Caco-2 (cell line): ENCODE measurements around the gene DYNLT2. TPM values are rescaled to one million over a fixed set of nuclear protein-coding genes. Genes with fewer than 3 reads are reported as not detected.

Experiments
- BruUV-seq: library from RNA; stranded (reverse); fragments of 400-500 nt; replicated peaks from 2 replicates; lab custom pipeline; 2021; lab: Mats Ljungman, UMichigan
- CTCF ChIA-PET: fragments of 300-600 bp; sonication (Branson Sonifier 250); formaldehyde crosslinking; loops from one replicate; lab custom pipeline; 2022; ENCODE audit warnings: antibody characterized with exemption; lab: Charles Lee
- POLR2A ChIA-PET: fragments of 300-600 bp; sonication (Branson Sonifier 250); formaldehyde crosslinking; loops from one replicate; lab custom pipeline; 2022; ENCODE audit warnings: antibody characterized with exemption; lab: Charles Lee
- DNase-seq, 2 experiments: peaks; one replicate each; pipeline versions ENCODE4 v3.0.0 to v3.0.0-alpha.2; 2020 to 2022
- H3K27me3 ChIP-seq: replicated peaks from 2 replicates; pipeline ENCODE4 v1.6.0; 2011; ENCODE audit warnings: low read length; ENCODE audit not compliant: control insufficient read depth, insufficient read depth
- H3K36me3 ChIP-seq: 2 replicates; pipeline ENCODE4 v1.5.1; 2011; ENCODE audit warnings: low read length; ENCODE audit not compliant: control insufficient read depth, insufficient read depth
- H3K4me1 ChIP-seq: fragments of 250-450 bp; sonication (Bioruptor Pico); 2 replicates; pipeline ENCODE4 v1.5.1; 2020; ENCODE audit warnings: mild to moderate bottlenecking
- H3K4me3 ChIP-seq: 2 replicates; pipeline ENCODE4 v1.5.1; 2011; ENCODE audit warnings: low read depth, mild to moderate bottlenecking, control low read depth, low read length
- H3K9me3 ChIP-seq: fragments of 250-450 bp; sonication (Bioruptor Pico); 2 replicates; pipeline ENCODE4 v1.5.1; 2020; ENCODE audit warnings: mild to moderate bottlenecking, moderate library complexity
- H3K27ac Mint-ChIP-seq: one replicate; pipeline ENCODE4 v1.8.0; 2022; ENCODE audit warnings: mixed read lengths; ENCODE audit not compliant: unreplicated experiment
- H3K27me3 Mint-ChIP-seq: one replicate; pipeline ENCODE4 v1.8.0; 2022; ENCODE audit warnings: mixed read lengths; ENCODE audit not compliant: insufficient read depth, unreplicated experiment
- H3K36me3 Mint-ChIP-seq: one replicate; pipeline ENCODE4 v1.8.0; 2022; ENCODE audit warnings: mild to moderate bottlenecking, mixed read lengths; ENCODE audit not compliant: insufficient read depth, unreplicated experiment
- H3K4me1 Mint-ChIP-seq: one replicate; pipeline ENCODE4 v1.8.0; 2022; ENCODE audit warnings: low read depth, mixed read lengths; ENCODE audit not compliant: unreplicated experiment
- H3K4me3 Mint-ChIP-seq: one replicate; pipeline ENCODE4 v1.8.0; 2022; ENCODE audit warnings: mild to moderate bottlenecking, moderate library complexity, mixed read lengths; ENCODE audit not compliant: unreplicated experiment
- H3K9me3 Mint-ChIP-seq: one replicate; pipeline ENCODE4 v1.8.0; 2022; ENCODE audit warnings: mixed read lengths; ENCODE audit not compliant: unreplicated experiment
- CTCF ChIP-seq, 2 experiments: fragments of 200-600 bp in 1 of 2; IDR thresholded peaks; 1 replicate in 1 of 2; 2 replicates in 1 of 2; pipeline versions ENCODE4 v1.5.1 to v1.8.0; 2011 to 2022; ENCODE audit warnings: antibody characterized with exemption in 1 of 2, control low read depth in 1 of 2, inconsistent platforms in 1 of 2, low read depth in 1 of 2, low read length in 1 of 2, mild to moderate bottlenecking in 1 of 2, moderate library complexity in 1 of 2; ENCODE audit not compliant: insufficient read depth in 1 of 2, severe bottlenecking in 1 of 2, unreplicated experiment in 1 of 2
- intact Hi-C: fragments of 100-400 bp; cut with micrococcal nuclease; formaldehyde crosslinking; loops from one replicate; pipeline ENCODE4 v1.10.0; 2022; ENCODE audit not compliant: unreplicated experiment
- total RNA-seq: library from RNA; stranded (reverse); gene quantifications from 2 replicates; pipeline ENCODE4 v1.2.3, GENCODE V29; 2022

DYNLT2 gene
- total RNA-seq, 1 experiment from 2014 or later: 2.4 TPM

GRCh38 chr6:169783971-169784820, 32.8 kb upstream of the DYNLT2 start:
- H3K4me1 Mint-ChIP-seq: peaks cover 6% of the 10 kb centered on the region
- Histone ChIP-seq H3K36me3 (peaks cover 1% of the 10 kb centered on the region; the same call in 1 of the 2 replicates), H3K27me3 (no peaks in the 10 kb centered on the region), H3K4me1 (peaks cover 5% of the 10 kb centered on the region), H3K4me3 (no peak overlapping the region), H3K9me3 (no peaks in the 10 kb centered on the region)
- intact Hi-C loops: no loop called here
- H3K36me3 Mint-ChIP-seq: peaks cover 6% of the 10 kb centered on the region
- POLR2A ChIA-PET: no interaction called here
- H3K27me3 Mint-ChIP-seq: no peaks in the 10 kb centered on the region
- TF ChIP-seq CTCF (IDR thresholded peaks at IDR 0.05; ENCODE audit: insufficient read depth in 1 of 2, low read depth in 1 of 2, low read length in 1 of 2, severe bottlenecking in 1 of 2, unreplicated experiment in 1 of 2): no peak
- CTCF ChIA-PET: no interaction called here
- BruUV-seq: no TSS peak
- H3K27ac Mint-ChIP-seq: no peak overlapping the region
- no peak for DNase-seq
- H3K9me3 Mint-ChIP-seq: no peaks in the 10 kb centered on the region
- no peak overlapping the region for H3K4me3 Mint-ChIP-seq

GRCh38 chr6:169783401-169783800, 32.0 kb upstream of the DYNLT2 start:
- H3K27ac Mint-ChIP-seq: no peak overlapping the region
- POLR2A ChIA-PET: no interaction called here

GRCh38 chr6:169782966-169783365, 31.6 kb upstream of the DYNLT2 start:
- ChIA-PET CTCF (no interaction called here), POLR2A (no interaction called here)
- no TSS peak for BruUV-seq
- Mint-ChIP-seq H3K36me3 (peaks cover 6% of the 10 kb centered on the region), H3K4me1 (no peaks in the 10 kb centered on the region), H3K9me3 (no peaks in the 10 kb centered on the region), H3K27me3 (no peaks in the 10 kb centered on the region), H3K27ac (no peak overlapping the region), H3K4me3 (no peak overlapping the region)
- H3K4me1 ChIP-seq: no peaks in the 10 kb centered on the region
- intact Hi-C loops: no loop called here
- H3K9me3 ChIP-seq: no peaks in the 10 kb centered on the region
- no peak for TF ChIP-seq CTCF (IDR thresholded peaks at IDR 0.05; ENCODE audit: insufficient read depth in 1 of 2, low read depth in 1 of 2, low read length in 1 of 2, severe bottlenecking in 1 of 2, unreplicated experiment in 1 of 2)
- H3K4me3 ChIP-seq: no peak overlapping the region
- H3K27me3 ChIP-seq: no peaks in the 10 kb centered on the region
- no peak for DNase-seq
- H3K36me3 ChIP-seq: peaks cover 1% of the 10 kb centered on the region; the same call in 1 of the 2 replicates

More at GRCh38 chr6:169783401-169783800, 32.0 kb upstream of the DYNLT2 start:
- H3K36me3 Mint-ChIP-seq: peaks cover 6% of the 10 kb centered on the region
- H3K27me3 Mint-ChIP-seq: no peaks in the 10 kb centered on the region
- CTCF ChIA-PET: no interaction called here
- Histone ChIP-seq H3K36me3 (peaks cover 1% of the 10 kb centered on the region; the same call in 1 of the 2 replicates), H3K27me3 (no peaks in the 10 kb centered on the region), H3K9me3 (no peaks in the 10 kb centered on the region), H3K4me3 (no peak overlapping the region), H3K4me1 (no peaks in the 10 kb centered on the region)
- BruUV-seq: no TSS peak
- H3K9me3 Mint-ChIP-seq: no peaks in the 10 kb centered on the region
- H3K4me1 Mint-ChIP-seq: no peaks in the 10 kb centered on the region
- no peak for TF ChIP-seq CTCF (IDR thresholded peaks at IDR 0.05; ENCODE audit: insufficient read depth in 1 of 2, low read depth in 1 of 2, low read length in 1 of 2, severe bottlenecking in 1 of 2, unreplicated experiment in 1 of 2)
- H3K4me3 Mint-ChIP-seq: no peak overlapping the region
- DNase-seq: no peak
- intact Hi-C loops: no loop called here
